A549 (cell line): Measurements from ENCODE around the gene PLXDC1. TPM values are rescaled to one million over a fixed set of nuclear protein-coding genes. Genes with fewer than 3 reads are reported as not detected.

Experiments used
- ATAC-seq, 2 experiments: fragments of 200-7000 bp in 1 of 2; fragments of >200 bp in 1 of 2; cut with Nextera tagmentation in 1 of 2; cut with Tn5 transposase in 1 of 2; 3 replicates each; pipeline versions ENCODE4 v1.8.0 to v1.9.1; 2018 to 2020; ENCODE audit warnings: mild to moderate bottlenecking in 1 of 2, moderate library complexity in 1 of 2
- CTCF ChIA-PET: fragments of 300-600 bp; sonication (Branson Sonifier 250); formaldehyde crosslinking; extraction: SDS; loops from one replicate; lab custom pipeline; 2021; ENCODE audit warnings: antibody characterized with exemption, inconsistent platforms; lab: Yijun Ruan, JAX
- POLR2A ChIA-PET: fragments of 350-600 bp; formaldehyde crosslinking; extraction: SDS; loops from one replicate; lab custom pipeline; 2021; ENCODE audit warnings: antibody characterized with exemption, inconsistent platforms; lab: Yijun Ruan, JAX
- DNase-seq, 2 experiments: peaks; one replicate each; pipeline versions ENCODE4 v3.0.0 to v3.0.0-alpha.2; 2011 to 2016; ENCODE audit warnings: low read depth in 1 of 2, low spot score in 1 of 2
- FAIRE-seq: peaks from 2 replicates; lab custom pipeline; 2011; peaks lifted over from hg19 to GRCh38; lab: Jason Lieb, UNC
- H3K27ac ChIP-seq, 2 experiments: fragments of >200 bp; sonication (Bioruptor Twin); formaldehyde crosslinking; 3 replicates each; pipeline ENCODE4 v1.5.1; 2016 to 2017
- H3K4me1 ChIP-seq: fragments of >200 bp; sonication (Bioruptor Twin); formaldehyde crosslinking; 3 replicates; pipeline ENCODE4 v1.6.1; 2016
- H3K4me2 ChIP-seq: fragments of >200 bp; sonication (Bioruptor Twin); formaldehyde crosslinking; 3 replicates; pipeline ENCODE4 v1.6.1; 2016
- H3K4me3 ChIP-seq: fragments of >200 bp; sonication (Bioruptor Twin); formaldehyde crosslinking; 3 replicates; pipeline ENCODE4 v1.5.1; 2016
- H3K9me3 ChIP-seq: fragments of >200 bp; sonication (Bioruptor Twin); formaldehyde crosslinking; 3 replicates; pipeline ENCODE4 v1.6.1; 2016
- ATOH8 ChIP-seq: fragments of 250-450 bp; sonication (Bioruptor Pico); IDR thresholded peaks from 2 replicates; pipeline ENCODE4 v1.5.0; 2020; ENCODE audit warnings: low read depth, mild to moderate bottlenecking, moderate library complexity
- CBX2 ChIP-seq: fragments of 200-600 bp; sonication (generic); IDR thresholded peaks from 2 replicates; pipeline ENCODE4 v1.6.1; 2016; ENCODE audit warnings: low read depth, mild to moderate bottlenecking, borderline replicate concordance
- CBX8 ChIP-seq: fragments of 200-600 bp; sonication (generic); IDR thresholded peaks from 2 replicates; pipeline ENCODE4 v1.6.1; 2016
- CEBPB ChIP-seq, 2 experiments: fragments of >200 bp in 1 of 2; sonication (Bioruptor Twin) in 1 of 2; formaldehyde crosslinking in 1 of 2; IDR thresholded peaks; 2 replicates each; pipeline ENCODE4 v1.6.1; 2012 to 2016
- CHD2 ChIP-seq: fragments of 150-350 bp; IDR thresholded peaks from 2 replicates; pipeline ENCODE4 v1.6.1; 2014; ENCODE audit warnings: low read length; ENCODE audit not compliant: partially characterized antibody
- CHD4 ChIP-seq: fragments of 200-600 bp; sonication (generic); IDR thresholded peaks from 2 replicates; pipeline ENCODE4 v1.6.1; 2016; ENCODE audit warnings: antibody characterized with exemption, mild to moderate bottlenecking, borderline replicate concordance
- EHF ChIP-seq: fragments of 250-450 bp; sonication (Bioruptor Pico); IDR thresholded peaks from 2 replicates; pipeline ENCODE4 v1.5.0; 2020; ENCODE audit warnings: mild to moderate bottlenecking
- FOSB ChIP-seq: fragments of 250-450 bp; sonication (Bioruptor Pico); IDR thresholded peaks from 2 replicates; pipeline ENCODE4 v1.5.0; 2020; ENCODE audit warnings: mild to moderate bottlenecking, moderate library complexity
- FOSL2 ChIP-seq, 2 experiments: fragments of 450-650 bp in 1 of 2; fragments of >200 bp in 1 of 2; sonication (Bioruptor Twin) in 1 of 2; formaldehyde crosslinking; IDR thresholded peaks; 2 replicates each; pipeline versions ENCODE4 v1.5.0 to v1.6.1; 2016 to 2020; ENCODE audit warnings: mild to moderate bottlenecking in 1 of 2, moderate library complexity in 1 of 2
- HMGXB4 ChIP-seq: fragments of 250-450 bp; sonication (Bioruptor Pico); IDR thresholded peaks from 2 replicates; pipeline ENCODE4 v1.5.0; 2021; ENCODE audit warnings: mild to moderate bottlenecking, moderate library complexity, borderline replicate concordance
- JUNB ChIP-seq: fragments of >200 bp; sonication (Bioruptor Twin); formaldehyde crosslinking; IDR thresholded peaks from 2 replicates; pipeline ENCODE4 v1.6.1; 2016
- KDM1A ChIP-seq: fragments of 200-600 bp; sonication (generic); IDR thresholded peaks from 2 replicates; pipeline ENCODE4 v1.6.1; 2016; ENCODE audit warnings: low read depth, mild to moderate bottlenecking
- MAFK ChIP-seq: fragments of 450-650 bp; IDR thresholded peaks from 2 replicates; pipeline ENCODE4 v1.6.1; 2014; ENCODE audit not compliant: partially characterized antibody
- MAX ChIP-seq: IDR thresholded peaks from 2 replicates; pipeline ENCODE4 v1.6.1; 2012
- NFE2L2 ChIP-seq: fragments of 150-350 bp; conservative IDR thresholded peaks from 2 replicates; pipeline ENCODE4 v1.6.1; 2014; ENCODE audit warnings: low read length
- NR3C1 ChIP-seq: fragments of >200 bp; sonication (Bioruptor Twin); formaldehyde crosslinking; IDR thresholded peaks from 3 replicates; pipeline ENCODE4 v1.6.1; 2017
- PBX3 ChIP-seq: IDR thresholded peaks from 2 replicates; pipeline ENCODE4 v1.6.1; 2012
- POLR2A ChIP-seq: IDR thresholded peaks from 2 replicates; pipeline ENCODE4 v1.6.1; 2012; ENCODE audit warnings: mild to moderate bottlenecking, low read length
- POLR2AphosphoS2 ChIP-seq: conservative IDR thresholded peaks from 2 replicates; pipeline ENCODE4 v1.6.1; 2012; ENCODE audit warnings: low read length, improper control_type of control experiment, inconsistent platforms
- RARB ChIP-seq: fragments of 250-450 bp; sonication (Bioruptor Pico); IDR thresholded peaks from 2 replicates; pipeline ENCODE4 v1.8.0; 2021; ENCODE audit warnings: mild to moderate bottlenecking, moderate library complexity
- RCOR1 ChIP-seq: fragments of 150-350 bp; IDR thresholded peaks from 2 replicates; pipeline ENCODE4 v1.6.1; 2014; ENCODE audit warnings: antibody characterized with exemption, low read length, low read depth
- RFX5 ChIP-seq: fragments of 450-650 bp; IDR thresholded peaks from 2 replicates; pipeline ENCODE4 v1.7.1; 2014; ENCODE audit warnings: antibody characterized with exemption, mild to moderate bottlenecking, moderate library complexity
- RNF2 ChIP-seq: fragments of 200-600 bp; sonication (generic); IDR thresholded peaks from 2 replicates; pipeline ENCODE4 v1.6.1; 2016; ENCODE audit warnings: low read depth, mild to moderate bottlenecking, antibody characterized with exemption, moderate library complexity, borderline replicate concordance
- TFCP2L1 ChIP-seq: fragments of 250-450 bp; sonication (Bioruptor Pico); IDR thresholded peaks from 2 replicates; pipeline ENCODE4 v1.5.0; 2021; ENCODE audit warnings: mild to moderate bottlenecking
- TP53 ChIP-seq: fragments of 250-450 bp; sonication (Bioruptor Pico); IDR thresholded peaks from 2 replicates; pipeline ENCODE4 v1.5.0; 2021; ENCODE audit warnings: mild to moderate bottlenecking, moderate library complexity
- USF2 ChIP-seq: fragments of 450-650 bp; IDR thresholded peaks from 2 replicates; pipeline ENCODE4 v1.6.1; 2014; ENCODE audit warnings: antibody characterized with exemption
- WGBS: methylation state at CpG from one replicate; pipeline ENCODE4 v1.1.6; 2017; ENCODE audit errors: missing lambda C conversion rate; 5-methylcytosine and 5-hydroxymethylcytosine counted together
- polyA plus RNA-seq, 4 experiments: library from polyadenylated mRNA; depleted of rRNA in 3 of 4; stranded (reverse); fragments of >200 nt; fragmentation: RNase III in 1 of 4; extraction: RNeasy Plus Mini Kit Qiagen cat#74134 plus additional on column Dnase treatment in 1 of 4; gene quantifications; 2 replicates in 3 of 4; 3 replicates in 1 of 4; pipeline ENCODE4 v1.2.3, GENCODE V29; 2011 to 2017

Gene PLXDC1
- polyA plus RNA-seq, 2 of the 4 experiments (the other 2 are of a cell fraction) = 0.31 to 0.36 TPM

- Histone ChIP-seq H3K4me1 (no peaks in the 10 kb centered on the region), H3K4me3 (no peak overlapping the region), H3K9me3 (no peaks in the 10 kb centered on the region), H3K4me2 (no peak overlapping the region), H3K27ac (no peak overlapping the region)
- ATAC-seq (no peak), FAIRE-seq (no peak), DNase-seq (no peak)
- ChIA-PET CTCF (interaction anchor here (0.8 kb wide), 1 partner anchor 110 kb away, joined by 3 read pairs; no protein-coding TSS in a partner anchor), POLR2A (no interaction called here)
- WGBS = 46% methylated on average over 5 of the region's 5 CpGs
- TF ChIP-seq MAFK = no peak
- TF ChIP-seq USF2 = no peak
- TF ChIP-seq HMGXB4 (CRISPR knock-in tag) = no peak
- TF ChIP-seq KDM1A = no peak
- no peak for TF ChIP-seq MAX
- no peak for TF ChIP-seq TP53
- no peak for TF ChIP-seq POLR2AphosphoS2
- no peak for TF ChIP-seq RNF2
- no peak for TF ChIP-seq RARB (CRISPR knock-in tag)
- TF ChIP-seq ATOH8 (CRISPR knock-in tag) = no peak
- no peak for TF ChIP-seq JUNB
- TF ChIP-seq RCOR1 = no peak
- TF ChIP-seq EHF (CRISPR knock-in tag) = no peak
- TF ChIP-seq CEBPB (IDR thresholded peaks at IDR 0.05) = no peak
Observed at GRCh38 chr17:39095309-39095686, 56.1 kb downstream of the PLXDC1 start.

- Histone ChIP-seq H3K4me2 (no peak overlapping the region), H3K27ac (no peak overlapping the region), H3K4me1 (no peaks in the 10 kb centered on the region), H3K9me3 (no peaks in the 10 kb centered on the region), H3K4me3 (no peak overlapping the region)
- ATAC-seq (no peak), DNase-seq (no peak), FAIRE-seq (no peak)
- WGBS = 54% methylated on average over 8 of the region's 8 CpGs
- ChIA-PET CTCF (interaction anchor here (0.8 to 2.2 kb wide), 2 partner anchors 13 to 109 kb away, joined by 3 to 5 read pairs; no protein-coding TSS in a partner anchor), POLR2A (no interaction called here)
- TF ChIP-seq JUNB (no peak), CBX2 (no peak), USF2 (no peak), PBX3 (no peak), FOSL2 (IDR thresholded peaks at IDR 0.05) (no peak), FOSL2 (CRISPR knock-in tag; IDR thresholded peaks at IDR 0.05) (no peak), EHF (CRISPR knock-in tag) (no peak), RFX5 (no peak), NFE2L2 (no peak), POLR2A (no peak), NR3C1 (no peak), TP53 (no peak), FOSB (CRISPR knock-in tag) (no peak), HMGXB4 (CRISPR knock-in tag) (no peak), CHD2 (no peak), RCOR1 (no peak), TFCP2L1 (CRISPR knock-in tag) (no peak), MAX (no peak), CHD4 (no peak), CBX8 (no peak)
Observed at GRCh38 chr17:39094607-39095308, 56.7 kb downstream of the PLXDC1 start.
